Tibial nerve (tissue), 4 donors: ENCODE data around the gene TSHZ2. TPM values are rescaled to one million over a fixed set of nuclear protein-coding genes. Genes with fewer than 3 reads are reported as not detected.

ENCODE experiments used
- DNase-seq, 2 donors: peaks; one replicate each; pipeline ENCODE4 v3.0.0-alpha.2; 2019; ENCODE audit warnings: low spot score in 2 of 2
- H3K27ac ChIP-seq, 4 donors: fragments of 200-600 bp; sonication (generic) in 3 of 4; one replicate each; pipeline ENCODE4 v1.5.1; 2017 to 2019; ENCODE audit warnings: mild to moderate bottlenecking in 1 of 4
- H3K27me3 ChIP-seq, 2 donors: fragments of 200-600 bp; sonication (generic) in 1 of 2; one replicate each; pipeline versions ENCODE4 v1.5.1 to v1.6.0; 2017 to 2019
- H3K36me3 ChIP-seq, 3 donors: fragments of 200-600 bp; sonication (generic); one replicate each; pipeline ENCODE4 v1.5.1; 2018 to 2019
- H3K4me1 ChIP-seq, 4 donors: fragments of 200-600 bp; sonication (generic) in 3 of 4; one replicate each; pipeline ENCODE4 v1.5.1; 2017 to 2019
- H3K4me3 ChIP-seq, 4 donors: fragments of 200-600 bp; sonication (generic) in 3 of 4; one replicate each; pipeline ENCODE4 v1.5.1; 2017 to 2019; ENCODE audit warnings: mild to moderate bottlenecking in 1 of 4, moderate library complexity in 1 of 4
- H3K9me3 ChIP-seq, 4 donors: fragments of 200-600 bp; sonication (generic) in 3 of 4; one replicate each; pipeline ENCODE4 v1.5.1; 2017 to 2019
- EP300 ChIP-seq, 2 donors: sonication (generic); formaldehyde crosslinking; IDR thresholded peaks; one replicate each; pipeline ENCODE4 v1.6.1; 2017; ENCODE audit warnings: antibody characterized with exemption in 2 of 2, mild to moderate bottlenecking in 1 of 2
- POLR2A ChIP-seq, 2 donors: fragments of 450-650 bp; IDR thresholded peaks; one replicate each; pipeline ENCODE4 v1.6.1; 2017; ENCODE audit warnings: antibody characterized with exemption in 2 of 2, mild to moderate bottlenecking in 2 of 2, moderate library complexity in 2 of 2
- WGBS, 2 donors: methylation state at CpG; one replicate each; pipeline ENCODE4 v1.1.5; 2018; 5-methylcytosine and 5-hydroxymethylcytosine counted together
- total RNA-seq, 4 donors: library from RNA; depleted of rRNA; stranded (reverse); fragments of >200 nt; gene quantifications; one replicate each; pipeline ENCODE4 v1.1.0, GENCODE V29; 2016
- TF ChIP-seq, protein P1 (sequence below), 5 experiments: fragments of 200-600 bp in 3 of 5; fragments of 450-650 bp in 2 of 5; sonication (generic) in 3 of 5; IDR thresholded peaks; one replicate each; pipeline ENCODE4 v1.5.1; 2016 to 2019; ENCODE audit warnings: antibody characterized with exemption in 5 of 5, mild to moderate bottlenecking in 3 of 5, moderate library complexity in 2 of 5

The TSHZ2 gene
- total RNA-seq, 4 donors from 2014 or later: 20.9 to 33.7 (median 25.1) TPM

DNA sequence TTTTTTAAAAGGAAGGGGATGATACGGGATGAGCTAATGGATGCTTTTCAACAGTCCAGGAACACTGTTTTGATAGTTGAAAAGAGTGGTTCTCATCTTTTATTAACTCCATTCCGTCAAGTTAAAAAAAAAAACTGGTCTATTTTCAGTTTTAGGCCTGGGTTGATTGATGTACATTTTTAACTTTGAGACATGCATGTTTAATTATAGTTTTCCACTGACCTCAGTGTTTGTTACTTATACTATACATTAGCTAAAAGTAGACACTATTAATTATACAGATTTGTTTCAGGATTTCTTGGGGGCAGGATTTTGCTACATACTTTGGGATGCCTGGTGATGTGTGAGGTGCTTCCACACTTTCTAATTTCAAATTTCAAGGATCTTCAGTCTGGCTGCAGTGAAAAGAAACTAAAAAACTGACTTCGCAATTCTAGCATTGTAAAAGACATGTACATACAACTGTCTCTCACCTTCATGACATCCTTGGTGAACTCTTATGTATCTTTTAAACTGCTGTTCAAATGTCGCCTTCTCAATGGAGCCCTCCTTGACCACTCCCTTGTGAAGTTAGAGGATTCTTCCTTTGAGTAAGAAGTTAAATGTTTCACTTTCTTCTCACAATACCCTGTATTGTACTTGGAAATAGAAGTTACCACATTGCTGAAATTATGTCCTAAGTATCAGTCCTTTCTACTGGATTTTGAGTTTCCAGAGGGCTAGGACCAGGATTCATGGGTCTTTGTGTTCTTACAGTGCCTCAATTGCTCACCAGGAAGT, 101.7 kb downstream of the TSHZ2 start:
- H3K27me3 ChIP-seq: no peaks in the 10 kb centered on the region
- WGBS, 2 donors: 78 to 88% methylated on average over 4 of the region's 4 CpGs
- DNase-seq: no peak
- no peaks in the 10 kb centered on the region for H3K36me3 ChIP-seq
- TF ChIP-seq, protein P1, sequence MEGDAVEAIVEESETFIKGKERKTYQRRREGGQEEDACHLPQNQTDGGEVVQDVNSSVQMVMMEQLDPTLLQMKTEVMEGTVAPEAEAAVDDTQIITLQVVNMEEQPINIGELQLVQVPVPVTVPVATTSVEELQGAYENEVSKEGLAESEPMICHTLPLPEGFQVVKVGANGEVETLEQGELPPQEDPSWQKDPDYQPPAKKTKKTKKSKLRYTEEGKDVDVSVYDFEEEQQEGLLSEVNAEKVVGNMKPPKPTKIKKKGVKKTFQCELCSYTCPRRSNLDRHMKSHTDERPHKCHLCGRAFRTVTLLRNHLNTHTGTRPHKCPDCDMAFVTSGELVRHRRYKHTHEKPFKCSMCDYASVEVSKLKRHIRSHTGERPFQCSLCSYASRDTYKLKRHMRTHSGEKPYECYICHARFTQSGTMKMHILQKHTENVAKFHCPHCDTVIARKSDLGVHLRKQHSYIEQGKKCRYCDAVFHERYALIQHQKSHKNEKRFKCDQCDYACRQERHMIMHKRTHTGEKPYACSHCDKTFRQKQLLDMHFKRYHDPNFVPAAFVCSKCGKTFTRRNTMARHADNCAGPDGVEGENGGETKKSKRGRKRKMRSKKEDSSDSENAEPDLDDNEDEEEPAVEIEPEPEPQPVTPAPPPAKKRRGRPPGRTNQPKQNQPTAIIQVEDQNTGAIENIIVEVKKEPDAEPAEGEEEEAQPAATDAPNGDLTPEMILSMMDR (IDR thresholded peaks at IDR 0.05): no peak
- TF ChIP-seq EP300 (IDR thresholded peaks at IDR 0.05) (no peak), POLR2A (IDR thresholded peaks at IDR 0.05) (no peak)
- no peak overlapping the region for H3K4me3 ChIP-seq
- H3K4me1 ChIP-seq: peaks cover 0 to 12% (median 0%) of the 10 kb centered on the region in 4 donors
- H3K9me3 ChIP-seq: no peaks in the 10 kb centered on the region
- H3K27ac ChIP-seq: no peak overlapping the region

DNA sequence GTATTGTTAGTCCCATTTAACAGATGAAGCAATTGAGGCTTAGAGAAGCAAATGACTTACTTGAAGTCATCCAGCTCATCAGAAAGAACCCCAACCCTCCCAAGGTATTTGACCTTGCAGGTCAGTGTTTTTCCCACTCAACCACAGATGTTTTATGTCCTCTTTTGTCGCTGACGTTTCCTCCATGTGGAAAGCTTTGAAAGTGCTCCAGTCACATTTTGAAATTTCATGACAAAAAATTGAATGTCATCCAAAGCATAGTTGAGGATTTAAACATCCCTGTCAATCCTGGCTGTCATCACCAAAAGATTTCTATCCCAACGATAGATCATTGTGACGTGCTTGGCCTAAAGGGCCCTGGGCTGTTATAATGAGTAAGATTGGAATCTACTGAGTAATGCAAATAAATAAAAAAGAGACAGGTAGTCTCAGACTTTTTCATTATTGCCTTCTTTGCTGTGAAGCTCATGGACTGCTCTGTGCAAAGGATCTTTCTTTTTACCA, 102.7 kb downstream of the TSHZ2 start:
- 69 to 79% methylated on average over 4 of the region's 4 CpGs for WGBS, 2 donors
- Histone ChIP-seq H3K4me3 (no peak overlapping the region), H3K27me3 (no peaks in the 10 kb centered on the region), H3K4me1 (peaks cover 0 to 22% (median 6%) of the 10 kb centered on the region in 4 donors), H3K36me3 (no peaks in the 10 kb centered on the region), H3K9me3 (no peaks in the 10 kb centered on the region), H3K27ac (no peak overlapping the region)
- TF ChIP-seq, protein P1 (IDR thresholded peaks at IDR 0.05): no peak
- TF ChIP-seq POLR2A (IDR thresholded peaks at IDR 0.05): no peak
- TF ChIP-seq EP300 (IDR thresholded peaks at IDR 0.05): no peak
- no peak for DNase-seq

DNA sequence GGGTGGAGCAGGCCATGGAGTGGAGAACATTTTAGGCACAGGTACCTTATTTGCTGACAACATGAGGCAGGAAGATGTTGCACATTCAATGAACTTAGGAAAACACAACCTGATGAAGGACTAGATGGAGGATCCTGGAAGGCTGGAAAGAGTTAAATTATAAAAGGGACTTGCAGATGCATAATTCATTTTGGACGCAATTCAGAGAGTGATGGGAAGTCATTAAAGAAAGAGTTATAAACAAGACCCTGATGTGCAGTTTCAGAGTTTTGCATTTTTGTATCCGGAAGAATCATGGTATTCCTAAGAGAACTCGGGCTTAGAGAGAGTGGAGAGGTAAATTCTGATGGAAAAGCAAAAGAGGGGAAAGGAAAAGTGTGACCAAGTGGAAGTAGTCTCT, 104.5 kb downstream of the TSHZ2 start:
- Histone ChIP-seq H3K27me3 (no peaks in the 10 kb centered on the region), H3K4me3 (no peak overlapping the region), H3K36me3 (no peaks in the 10 kb centered on the region), H3K9me3 (no peaks in the 10 kb centered on the region), H3K27ac (peak overlapping the region in 1 of 4 donors; percentile 58), H3K4me1 (peaks cover 0 to 22% (median 7%) of the 10 kb centered on the region in 4 donors)
- WGBS, 2 donors: 36 to 38% methylated on average over 3 of the region's 3 CpGs
- no peak for TF ChIP-seq POLR2A (IDR thresholded peaks at IDR 0.05)
- TF ChIP-seq EP300 (IDR thresholded peaks at IDR 0.05): no peak
- TF ChIP-seq, protein P1 (IDR thresholded peaks at IDR 0.05): no peak
- no peak for DNase-seq

DNA sequence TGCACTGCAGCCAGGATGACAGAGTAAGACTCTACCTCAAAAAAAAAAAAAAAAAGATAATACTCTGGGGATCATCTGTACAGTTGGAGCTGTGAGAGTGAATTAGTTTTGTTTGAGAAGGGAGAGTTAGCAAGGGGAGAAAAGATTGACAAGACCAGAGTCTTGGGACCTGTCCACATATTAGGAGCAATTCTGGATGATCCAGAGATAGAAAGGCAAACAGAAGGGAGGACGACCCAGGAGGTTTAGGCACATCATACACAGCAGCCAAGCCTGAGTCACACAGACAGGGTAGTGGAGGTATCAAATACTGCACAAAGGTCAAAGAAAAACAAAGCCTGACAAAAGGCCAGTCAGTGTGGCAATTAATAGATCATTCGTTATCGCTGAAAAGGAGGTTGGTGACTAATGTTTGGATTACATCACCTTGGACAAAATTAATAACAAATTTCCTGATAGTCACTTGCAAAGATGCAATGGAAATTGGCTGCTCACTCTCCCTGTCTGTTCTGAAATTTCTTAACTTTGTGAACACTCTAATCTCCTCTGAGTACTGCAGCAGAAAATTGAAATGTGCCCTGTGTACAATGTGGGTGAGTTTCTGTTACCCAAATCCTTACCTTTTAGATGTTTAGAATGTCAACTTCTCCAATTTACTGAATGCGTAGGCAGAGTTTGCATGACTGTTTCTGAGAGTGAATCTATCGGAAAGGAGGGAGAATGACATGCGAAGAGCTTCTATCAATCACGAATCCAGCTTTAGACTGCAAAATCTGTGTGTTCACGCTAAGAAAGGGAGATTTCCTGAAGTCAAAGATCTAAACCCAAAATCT, 105.4 kb downstream of the TSHZ2 start:
- WGBS, 2 donors: 65 to 70% methylated on average over 8 of the region's 8 CpGs
- H3K36me3 ChIP-seq: no peaks in the 10 kb centered on the region
- TF ChIP-seq, protein P1 (IDR thresholded peaks at IDR 0.05): no peak
- TF ChIP-seq EP300 (IDR thresholded peaks at IDR 0.05): peak in 1 of 2 donors; percentile 77

More for the DNA sequence above, 105.4 kb downstream of the TSHZ2 start:
- Histone ChIP-seq H3K27me3 (no peaks in the 10 kb centered on the region), H3K4me3 (no peak overlapping the region), H3K9me3 (no peaks in the 10 kb centered on the region), H3K4me1 (peaks cover 0 to 22% (median 7%) of the 10 kb centered on the region in 4 donors), H3K27ac (peak overlapping the region in 2 of 4 donors; percentile 1 to 58)
- peak in 1 of 2 donors; percentile 38 for DNase-seq
